Measurements from ENCODE around the gene TSC2. TPM values are rescaled to one million over a fixed set of nuclear protein-coding genes. Genes with fewer than 3 reads are reported as not detected.

The TSC2 gene
- total and polyA plus RNA-seq, 2 of the 13 experiments (the other 11 are each of a cell fraction or from before 2014, with no cell fraction given): 19.6 to 40.4 TPM

DNA sequence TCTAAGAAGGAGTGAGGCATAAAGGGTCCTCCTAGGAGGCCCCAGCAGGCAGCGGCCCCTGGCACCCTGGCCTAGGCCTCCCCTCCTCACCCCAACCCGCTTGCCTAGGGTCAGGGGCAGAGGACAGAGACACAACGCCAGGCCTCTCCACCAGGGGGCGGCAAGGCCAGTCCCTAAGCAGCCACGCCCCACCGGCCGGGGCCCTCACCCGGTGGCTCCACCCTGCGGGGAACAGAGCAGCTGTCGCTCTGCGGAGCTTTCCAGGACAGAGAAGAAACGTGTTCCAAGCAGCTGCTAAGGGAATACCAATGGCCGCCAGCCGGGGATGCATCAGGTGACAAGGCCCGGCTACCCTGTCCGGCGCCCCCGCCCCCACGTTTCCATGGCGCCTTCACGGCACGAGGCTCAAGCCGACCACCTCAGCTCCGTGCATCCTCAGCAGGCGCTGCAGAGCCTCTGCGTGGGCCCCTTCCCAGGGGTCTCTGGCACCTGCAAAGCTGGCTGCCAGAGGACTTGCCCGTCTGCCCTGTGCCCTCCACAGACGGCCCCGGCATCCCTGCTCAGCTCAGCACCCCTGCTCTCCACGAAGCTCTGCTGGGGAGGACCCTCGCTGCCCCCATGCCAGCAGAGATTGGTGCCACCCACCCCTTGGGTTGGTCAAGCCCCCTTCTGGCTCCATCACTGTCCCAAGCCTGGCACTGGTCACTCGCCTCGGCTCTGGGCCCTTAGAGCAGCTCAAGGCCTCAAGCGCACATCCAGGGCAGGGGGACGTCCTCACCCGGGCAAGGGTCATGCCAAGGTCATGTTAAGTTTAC lies 43.8 kb upstream of the TSC2 start (continued):
- TF ChIP-seq, protein P1, sequence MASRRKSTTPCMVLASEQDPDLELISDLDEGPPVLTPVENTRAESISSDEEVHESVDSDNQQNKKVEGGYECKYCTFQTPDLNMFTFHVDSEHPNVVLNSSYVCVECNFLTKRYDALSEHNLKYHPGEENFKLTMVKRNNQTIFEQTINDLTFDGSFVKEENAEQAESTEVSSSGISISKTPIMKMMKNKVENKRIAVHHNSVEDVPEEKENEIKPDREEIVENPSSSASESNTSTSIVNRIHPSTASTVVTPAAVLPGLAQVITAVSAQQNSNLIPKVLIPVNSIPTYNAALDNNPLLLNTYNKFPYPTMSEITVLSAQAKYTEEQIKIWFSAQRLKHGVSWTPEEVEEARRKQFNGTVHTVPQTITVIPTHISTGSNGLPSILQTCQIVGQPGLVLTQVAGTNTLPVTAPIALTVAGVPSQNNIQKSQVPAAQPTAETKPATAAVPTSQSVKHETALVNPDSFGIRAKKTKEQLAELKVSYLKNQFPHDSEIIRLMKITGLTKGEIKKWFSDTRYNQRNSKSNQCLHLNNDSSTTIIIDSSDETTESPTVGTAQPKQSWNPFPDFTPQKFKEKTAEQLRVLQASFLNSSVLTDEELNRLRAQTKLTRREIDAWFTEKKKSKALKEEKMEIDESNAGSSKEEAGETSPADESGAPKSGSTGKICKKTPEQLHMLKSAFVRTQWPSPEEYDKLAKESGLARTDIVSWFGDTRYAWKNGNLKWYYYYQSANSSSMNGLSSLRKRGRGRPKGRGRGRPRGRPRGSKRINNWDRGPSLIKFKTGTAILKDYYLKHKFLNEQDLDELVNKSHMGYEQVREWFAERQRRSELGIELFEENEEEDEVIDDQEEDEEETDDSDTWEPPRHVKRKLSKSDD (CRISPR knock-in tag; IDR thresholded peaks at IDR 0.05; ENCODE audit: low read depth): 0 out of 2 replicates have a peak, but pooled peaks have one; percentile 21
- TF ChIP-seq KMT2A (CRISPR knock-in tag; IDR thresholded peaks at IDR 0.05) (0 out of 2 replicates have a peak, but pooled peaks have one; percentile 24), SALL1 (CRISPR knock-in tag; IDR thresholded peaks at IDR 0.05) (peak; percentile 73), ZMYM3 (CRISPR knock-in tag; IDR thresholded peaks at IDR 0.05) (peak; percentile 71; the same call in 1 of the 2 replicates), ZNF143 (CRISPR knock-in tag; IDR thresholded peaks at IDR 0.05) (peak; percentile 27; the same call in 1 of the 2 replicates), TMF1 (CRISPR knock-in tag; IDR thresholded peaks at IDR 0.05; ENCODE audit: low read depth) (no peak), ZNF605 (CRISPR knock-in tag; IDR thresholded peaks at IDR 0.05) (no peak), ZNF746 (CRISPR knock-in tag; IDR thresholded peaks at IDR 0.05) (no peak)
- TF ChIP-seq, protein P2, sequence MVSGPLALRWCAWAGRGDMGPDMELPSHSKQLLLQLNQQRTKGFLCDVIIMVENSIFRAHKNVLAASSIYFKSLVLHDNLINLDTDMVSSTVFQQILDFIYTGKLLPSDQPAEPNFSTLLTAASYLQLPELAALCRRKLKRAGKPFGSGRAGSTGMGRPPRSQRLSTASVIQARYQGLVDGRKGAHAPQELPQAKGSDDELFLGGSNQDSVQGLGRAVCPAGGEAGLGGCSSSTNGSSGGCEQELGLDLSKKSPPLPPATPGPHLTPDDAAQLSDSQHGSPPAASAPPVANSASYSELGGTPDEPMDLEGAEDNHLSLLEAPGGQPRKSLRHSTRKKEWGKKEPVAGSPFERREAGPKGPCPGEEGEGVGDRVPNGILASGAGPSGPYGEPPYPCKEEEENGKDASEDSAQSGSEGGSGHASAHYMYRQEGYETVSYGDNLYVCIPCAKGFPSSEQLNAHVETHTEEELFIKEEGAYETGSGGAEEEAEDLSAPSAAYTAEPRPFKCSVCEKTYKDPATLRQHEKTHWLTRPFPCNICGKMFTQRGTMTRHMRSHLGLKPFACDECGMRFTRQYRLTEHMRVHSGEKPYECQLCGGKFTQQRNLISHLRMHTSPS (CRISPR knock-in tag; IDR thresholded peaks at IDR 0.05; ENCODE audit: low read depth): peak; percentile 66; the same call in 1 of the 2 replicates
- TF ChIP-seq, protein P3, sequence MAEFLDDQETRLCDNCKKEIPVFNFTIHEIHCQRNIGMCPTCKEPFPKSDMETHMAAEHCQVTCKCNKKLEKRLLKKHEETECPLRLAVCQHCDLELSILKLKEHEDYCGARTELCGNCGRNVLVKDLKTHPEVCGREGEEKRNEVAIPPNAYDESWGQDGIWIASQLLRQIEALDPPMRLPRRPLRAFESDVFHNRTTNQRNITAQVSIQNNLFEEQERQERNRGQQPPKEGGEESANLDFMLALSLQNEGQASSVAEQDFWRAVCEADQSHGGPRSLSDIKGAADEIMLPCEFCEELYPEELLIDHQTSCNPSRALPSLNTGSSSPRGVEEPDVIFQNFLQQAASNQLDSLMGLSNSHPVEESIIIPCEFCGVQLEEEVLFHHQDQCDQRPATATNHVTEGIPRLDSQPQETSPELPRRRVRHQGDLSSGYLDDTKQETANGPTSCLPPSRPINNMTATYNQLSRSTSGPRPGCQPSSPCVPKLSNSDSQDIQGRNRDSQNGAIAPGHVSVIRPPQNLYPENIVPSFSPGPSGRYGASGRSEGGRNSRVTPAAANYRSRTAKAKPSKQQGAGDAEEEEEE (CRISPR knock-in tag; IDR thresholded peaks at IDR 0.05; ENCODE audit: borderline replicate concordance): no peak
- TF ChIP-seq, protein P4, sequence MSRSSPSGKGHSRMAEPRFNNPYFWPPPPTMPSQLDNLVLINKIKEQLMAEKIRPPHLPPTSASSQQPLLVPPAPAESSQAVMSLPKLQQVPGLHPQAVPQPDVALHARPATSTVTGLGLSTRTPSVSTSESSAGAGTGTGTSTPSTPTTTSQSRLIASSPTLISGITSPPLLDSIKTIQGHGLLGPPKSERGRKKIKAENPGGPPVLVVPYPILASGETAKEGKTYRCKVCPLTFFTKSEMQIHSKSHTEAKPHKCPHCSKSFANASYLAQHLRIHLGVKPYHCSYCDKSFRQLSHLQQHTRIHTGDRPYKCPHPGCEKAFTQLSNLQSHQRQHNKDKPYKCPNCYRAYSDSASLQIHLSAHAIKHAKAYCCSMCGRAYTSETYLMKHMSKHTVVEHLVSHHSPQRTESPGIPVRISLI (CRISPR knock-in tag; IDR thresholded peaks at IDR 0.05; ENCODE audit: borderline replicate concordance): no peak; the same call in 1 of the 2 replicates
- TF ChIP-seq, protein P5, sequence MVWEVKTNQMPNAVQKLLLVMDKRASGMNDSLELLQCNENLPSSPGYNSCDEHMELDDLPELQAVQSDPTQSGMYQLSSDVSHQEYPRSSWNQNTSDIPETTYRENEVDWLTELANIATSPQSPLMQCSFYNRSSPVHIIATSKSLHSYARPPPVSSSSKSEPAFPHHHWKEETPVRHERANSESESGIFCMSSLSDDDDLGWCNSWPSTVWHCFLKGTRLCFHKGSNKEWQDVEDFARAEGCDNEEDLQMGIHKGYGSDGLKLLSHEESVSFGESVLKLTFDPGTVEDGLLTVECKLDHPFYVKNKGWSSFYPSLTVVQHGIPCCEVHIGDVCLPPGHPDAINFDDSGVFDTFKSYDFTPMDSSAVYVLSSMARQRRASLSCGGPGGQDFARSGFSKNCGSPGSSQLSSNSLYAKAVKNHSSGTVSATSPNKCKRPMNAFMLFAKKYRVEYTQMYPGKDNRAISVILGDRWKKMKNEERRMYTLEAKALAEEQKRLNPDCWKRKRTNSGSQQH (CRISPR knock-in tag; IDR thresholded peaks at IDR 0.05; ENCODE audit: low read depth): no peak
- TF ChIP-seq, protein P6, sequence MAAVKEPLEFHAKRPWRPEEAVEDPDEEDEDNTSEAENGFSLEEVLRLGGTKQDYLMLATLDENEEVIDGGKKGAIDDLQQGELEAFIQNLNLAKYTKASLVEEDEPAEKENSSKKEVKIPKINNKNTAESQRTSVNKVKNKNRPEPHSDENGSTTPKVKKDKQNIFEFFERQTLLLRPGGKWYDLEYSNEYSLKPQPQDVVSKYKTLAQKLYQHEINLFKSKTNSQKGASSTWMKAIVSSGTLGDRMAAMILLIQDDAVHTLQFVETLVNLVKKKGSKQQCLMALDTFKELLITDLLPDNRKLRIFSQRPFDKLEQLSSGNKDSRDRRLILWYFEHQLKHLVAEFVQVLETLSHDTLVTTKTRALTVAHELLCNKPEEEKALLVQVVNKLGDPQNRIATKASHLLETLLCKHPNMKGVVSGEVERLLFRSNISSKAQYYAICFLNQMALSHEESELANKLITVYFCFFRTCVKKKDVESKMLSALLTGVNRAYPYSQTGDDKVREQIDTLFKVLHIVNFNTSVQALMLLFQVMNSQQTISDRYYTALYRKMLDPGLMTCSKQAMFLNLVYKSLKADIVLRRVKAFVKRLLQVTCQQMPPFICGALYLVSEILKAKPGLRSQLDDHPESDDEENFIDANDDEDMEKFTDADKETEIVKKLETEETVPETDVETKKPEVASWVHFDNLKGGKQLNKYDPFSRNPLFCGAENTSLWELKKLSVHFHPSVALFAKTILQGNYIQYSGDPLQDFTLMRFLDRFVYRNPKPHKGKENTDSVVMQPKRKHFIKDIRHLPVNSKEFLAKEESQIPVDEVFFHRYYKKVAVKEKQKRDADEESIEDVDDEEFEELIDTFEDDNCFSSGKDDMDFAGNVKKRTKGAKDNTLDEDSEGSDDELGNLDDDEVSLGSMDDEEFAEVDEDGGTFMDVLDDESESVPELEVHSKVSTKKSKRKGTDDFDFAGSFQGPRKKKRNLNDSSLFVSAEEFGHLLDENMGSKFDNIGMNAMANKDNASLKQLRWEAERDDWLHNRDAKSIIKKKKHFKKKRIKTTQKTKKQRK (IDR thresholded peaks at IDR 0.05; ENCODE audit: low read length): no peak
